Mesendoderm (in vitro differentiated cells): ENCODE measurements around the gene TMOD2.

ENCODE experiments used
- DNase-seq: peaks from one replicate; pipeline ENCODE4 v3.0.0; 2013
- H2AK5ac ChIP-seq: 2 replicates; pipeline ENCODE4 v1.6.1; 2013; ENCODE audit warnings: low read length, inconsistent platforms
- H2BK120ac ChIP-seq: 2 replicates; pipeline ENCODE4 v1.6.1; 2013; ENCODE audit warnings: low read depth, mild to moderate bottlenecking, low read length, moderate library complexity, mixed read lengths
- H2BK15ac ChIP-seq: replicated peaks from 2 replicates; pipeline ENCODE4 v1.6.1; 2013; ENCODE audit warnings: low read depth, mild to moderate bottlenecking, moderate library complexity
- H2BK5ac ChIP-seq: 2 replicates; pipeline ENCODE4 v1.6.1; 2013; ENCODE audit warnings: low read length, inconsistent platforms
- H3K18ac ChIP-seq: 2 replicates; pipeline ENCODE4 v1.6.1; 2013; ENCODE audit warnings: mild to moderate bottlenecking, low read length, mixed read lengths
- H3K23ac ChIP-seq: one replicate; pipeline ENCODE4 v1.6.1; 2013; ENCODE audit warnings: low read length
- H3K27ac ChIP-seq: 2 replicates; pipeline ENCODE4 v1.5.1; 2013; ENCODE audit warnings: low read depth, mild to moderate bottlenecking, inconsistent platforms, low read length, moderate library complexity
- H3K27me3 ChIP-seq: 2 replicates; pipeline ENCODE4 v1.6.1; 2013; ENCODE audit warnings: low read length, control low read depth, mild to moderate bottlenecking, inconsistent platforms; ENCODE audit not compliant: insufficient read depth, poor library complexity
- H3K36me3 ChIP-seq: 2 replicates; pipeline ENCODE4 v1.6.1; 2013; ENCODE audit warnings: low read length, inconsistent platforms; ENCODE audit not compliant: control insufficient read depth, insufficient read depth
- H3K4ac ChIP-seq: one replicate; pipeline ENCODE4 v1.6.1; 2013; ENCODE audit warnings: low read depth, mild to moderate bottlenecking, low read length, moderate library complexity
- H3K4me1 ChIP-seq: 2 replicates; pipeline ENCODE4 v1.6.1; 2013; ENCODE audit warnings: low read depth, low read length, inconsistent platforms; ENCODE audit not compliant: control insufficient read depth
- H3K4me2 ChIP-seq: 2 replicates; pipeline ENCODE4 v1.6.1; 2013; ENCODE audit warnings: low read length
- H3K4me3 ChIP-seq: 2 replicates; pipeline ENCODE4 v1.5.1; 2013; ENCODE audit warnings: mild to moderate bottlenecking, low read length
- H3K56ac ChIP-seq: one replicate; pipeline ENCODE4 v1.6.1; 2013; ENCODE audit warnings: low read length
- H3K79me1 ChIP-seq: 2 replicates; pipeline ENCODE4 v1.6.1; 2013; ENCODE audit warnings: low read length, inconsistent platforms
- H3K79me2 ChIP-seq: 2 replicates; pipeline ENCODE4 v1.6.1; 2013; ENCODE audit warnings: mild to moderate bottlenecking, low read length; ENCODE audit not compliant: control insufficient read depth, insufficient read depth
- H3K9ac ChIP-seq: 2 replicates; pipeline ENCODE4 v1.6.1; 2013; ENCODE audit warnings: low read length, inconsistent platforms
- H4K5ac ChIP-seq: one replicate; pipeline ENCODE4 v1.6.1; 2013; ENCODE audit warnings: low read length
- H4K8ac ChIP-seq: one replicate; pipeline ENCODE4 v1.6.1; 2013; ENCODE audit warnings: low read depth, mild to moderate bottlenecking, control low read depth, low read length, moderate library complexity
- WGBS: extraction: QIAGEN DNeasy Blood & Tissue Kit; methylation state at CpG from one replicate; pipeline ENCODE4 v1.1.7; 2013; ENCODE audit warnings: low lambda C conversion rate, missing lambda C conversion rate; ENCODE audit not compliant: insufficient coverage; ENCODE audit errors: extremely low coverage; 5-methylcytosine and 5-hydroxymethylcytosine counted together

The TMOD2 gene

GRCh38 chr15:51757450-51757849 lies 6.1 kb downstream of the TMOD2 start:
- WGBS, result no CpG with 5 or more reads among the region's 2 CpGs

DNA sequence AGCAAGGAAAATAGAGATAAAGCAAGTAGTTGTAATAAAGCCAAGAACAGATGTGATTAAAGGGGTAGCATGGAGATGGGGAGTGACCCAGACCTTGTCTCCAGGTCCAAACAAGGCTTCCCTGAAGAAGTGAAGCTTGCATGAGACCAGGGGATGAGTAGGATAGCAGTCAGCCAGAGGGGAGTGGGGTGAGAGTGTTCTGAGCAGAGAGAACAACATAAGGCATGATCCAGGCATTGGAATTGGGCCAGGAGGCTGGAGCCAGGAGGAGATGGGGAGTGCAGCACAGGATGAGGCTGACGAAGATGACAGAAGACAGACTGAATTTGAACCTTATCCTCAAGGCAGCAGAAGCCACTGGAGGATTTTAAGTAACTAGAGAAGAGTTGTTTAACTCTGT lies 7.2 kb downstream of the TMOD2 start:
- no peak overlapping the region for H4K8ac ChIP-seq
- no peak overlapping the region for H3K18ac ChIP-seq
- no peak overlapping the region for H3K4ac ChIP-seq
- no peak overlapping the region for H2BK5ac ChIP-seq
- H3K4me3 ChIP-seq, result no peak overlapping the region
- H3K9ac ChIP-seq, result no peak overlapping the region
- H3K27ac ChIP-seq, result no peak overlapping the region
- H3K23ac ChIP-seq, result no peak overlapping the region
- H3K36me3 ChIP-seq, result no peaks in the 10 kb centered on the region
- no peak overlapping the region for H3K4me2 ChIP-seq
- H3K4me1 ChIP-seq, result no peaks in the 10 kb centered on the region
- no peak overlapping the region for H2AK5ac ChIP-seq
- H3K79me2 ChIP-seq, result no peaks in the 10 kb centered on the region
- H3K79me1 ChIP-seq, result no peaks in the 10 kb centered on the region
- H4K5ac ChIP-seq, result no peak overlapping the region
- no CpG with 5 or more reads among the region's 1 CpG for WGBS
- no peak overlapping the region for H2BK15ac ChIP-seq
- H2BK120ac ChIP-seq, result no peak overlapping the region
- no peak overlapping the region for H3K56ac ChIP-seq
- DNase-seq, result no peak
- H3K27me3 ChIP-seq, result no peaks in the 10 kb centered on the region

More at GRCh38 chr15:51757450-51757849, 6.1 kb downstream of the TMOD2 start:
- H3K27me3 ChIP-seq, result no peaks in the 10 kb centered on the region
- H3K56ac ChIP-seq, result no peak overlapping the region
- no peak overlapping the region for H3K18ac ChIP-seq
- no peak overlapping the region for H3K4me3 ChIP-seq
- no peak overlapping the region for H4K5ac ChIP-seq
- H2BK5ac ChIP-seq, result no peak overlapping the region
- H3K4me1 ChIP-seq, result no peaks in the 10 kb centered on the region
- no peak overlapping the region for H3K23ac ChIP-seq
- no peaks in the 10 kb centered on the region for H3K36me3 ChIP-seq
- no peak overlapping the region for H2BK15ac ChIP-seq
- no peaks in the 10 kb centered on the region for H3K79me2 ChIP-seq
- H3K27ac ChIP-seq, result no peak overlapping the region
- H3K4ac ChIP-seq, result no peak overlapping the region
- no peak overlapping the region for H2AK5ac ChIP-seq
- H3K4me2 ChIP-seq, result no peak overlapping the region
- H3K79me1 ChIP-seq, result no peaks in the 10 kb centered on the region
- no peak overlapping the region for H3K9ac ChIP-seq
- H4K8ac ChIP-seq, result no peak overlapping the region
- H2BK120ac ChIP-seq, result no peak overlapping the region
- DNase-seq, result peak; percentile 22

DNA sequence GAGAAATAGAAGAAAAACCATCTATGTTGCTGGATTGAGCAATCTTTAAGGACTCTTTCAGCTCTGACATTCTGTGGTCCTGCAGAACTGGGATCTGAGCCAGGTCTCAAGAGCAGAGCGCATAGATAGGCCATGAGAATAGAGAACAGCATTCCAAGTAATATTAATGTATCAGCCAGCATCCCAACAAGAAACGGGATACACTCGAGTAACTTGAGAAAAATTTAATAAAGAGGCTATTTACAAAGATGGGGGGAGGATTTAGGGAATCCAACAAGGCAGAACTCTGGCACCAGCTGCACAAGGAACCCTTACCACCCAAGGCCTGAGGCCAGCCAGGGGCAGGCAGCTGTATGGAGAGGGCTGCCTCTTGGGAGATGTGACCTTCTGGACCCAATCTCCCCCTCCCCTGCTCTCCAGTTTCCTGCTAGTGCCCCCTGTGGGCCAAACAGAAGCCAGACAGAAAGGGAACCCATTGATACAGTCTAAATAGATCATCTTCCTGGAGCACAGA lies 8.2 kb downstream of the TMOD2 start:
- WGBS, result no CpG with 5 or more reads among the region's 3 CpGs
- no peaks in the 10 kb centered on the region for H3K79me1 ChIP-seq
- no peaks in the 10 kb centered on the region for H3K79me2 ChIP-seq
- H3K56ac ChIP-seq, result no peak overlapping the region
- no peaks in the 10 kb centered on the region for H3K4me1 ChIP-seq
- H2BK15ac ChIP-seq, result no peak overlapping the region
- H2AK5ac ChIP-seq, result no peak overlapping the region
- no peak overlapping the region for H3K18ac ChIP-seq
- H2BK120ac ChIP-seq, result no peak overlapping the region
- no peak overlapping the region for H3K4me3 ChIP-seq
- DNase-seq, result peak; percentile 60
- H3K4ac ChIP-seq, result no peak overlapping the region
- H3K27me3 ChIP-seq, result no peaks in the 10 kb centered on the region
- no peak overlapping the region for H3K23ac ChIP-seq
- no peak overlapping the region for H2BK5ac ChIP-seq
- H3K9ac ChIP-seq, result no peak overlapping the region
- no peak overlapping the region for H3K4me2 ChIP-seq
- no peak overlapping the region for H4K8ac ChIP-seq
- H3K27ac ChIP-seq, result no peak overlapping the region
- H3K36me3 ChIP-seq, result no peaks in the 10 kb centered on the region
- no peak overlapping the region for H4K5ac ChIP-seq

DNA sequence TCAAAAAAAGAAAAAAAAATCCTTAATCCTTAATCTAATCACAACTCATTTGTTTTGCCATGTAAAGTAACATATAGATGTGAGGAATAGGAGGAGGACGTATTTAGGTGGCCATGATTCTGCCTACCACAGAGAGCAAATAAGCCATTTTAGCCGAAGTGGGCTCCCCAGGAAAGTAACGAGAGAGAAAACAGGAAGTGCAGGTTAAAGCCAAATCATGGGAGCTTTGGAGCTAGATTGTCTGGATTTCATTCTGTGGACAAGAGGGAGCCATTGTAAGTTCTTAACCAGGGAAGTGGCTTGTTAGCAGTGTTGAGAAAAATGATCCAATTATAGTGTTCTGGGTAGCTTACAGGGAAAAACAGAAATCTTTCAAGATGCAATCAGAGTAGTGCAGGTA lies 9.4 kb downstream of the TMOD2 start:
- no peak overlapping the region for H3K9ac ChIP-seq
- no peak overlapping the region for H3K4ac ChIP-seq
- no peaks in the 10 kb centered on the region for H3K79me2 ChIP-seq
- no peak overlapping the region for H4K8ac ChIP-seq
- WGBS, result no CpG with 5 or more reads among the region's 3 CpGs
- H3K27me3 ChIP-seq, result no peaks in the 10 kb centered on the region
- H3K4me1 ChIP-seq, result no peaks in the 10 kb centered on the region
- no peaks in the 10 kb centered on the region for H3K79me1 ChIP-seq
- no peak overlapping the region for H3K4me2 ChIP-seq
- no peak overlapping the region for H4K5ac ChIP-seq
- H2AK5ac ChIP-seq, result no peak overlapping the region
- no peak overlapping the region for H3K27ac ChIP-seq
- H3K36me3 ChIP-seq, result no peaks in the 10 kb centered on the region
- no peak overlapping the region for H3K18ac ChIP-seq
- no peak overlapping the region for H3K4me3 ChIP-seq
- no peak overlapping the region for H3K23ac ChIP-seq
- no peak overlapping the region for H2BK120ac ChIP-seq
- no peak overlapping the region for H2BK15ac ChIP-seq
- H2BK5ac ChIP-seq, result no peak overlapping the region
- no peak for DNase-seq
- no peak overlapping the region for H3K56ac ChIP-seq

DNA sequence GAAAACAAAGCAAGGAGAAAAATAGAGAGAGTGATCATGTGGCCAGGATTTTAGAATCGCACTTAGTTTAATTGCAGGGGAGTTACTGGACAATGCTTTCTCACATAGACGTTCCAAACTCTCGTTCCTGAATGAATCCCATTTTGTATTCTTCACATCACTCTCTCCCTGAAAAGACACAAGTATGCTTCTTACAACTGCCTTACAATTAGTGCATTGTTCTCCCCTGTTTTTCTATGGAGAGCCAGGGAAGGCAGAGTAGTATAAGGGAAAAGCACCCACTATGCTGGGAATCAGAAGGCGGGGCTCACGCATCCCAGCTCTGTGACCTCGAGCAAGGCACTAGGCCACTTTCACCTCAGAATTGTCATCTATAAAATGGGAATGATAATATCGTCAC lies 14.4 kb downstream of the TMOD2 start:
- no peaks in the 10 kb centered on the region for H3K79me1 ChIP-seq
- no peaks in the 10 kb centered on the region for H3K79me2 ChIP-seq
- H3K56ac ChIP-seq, result no peak overlapping the region
- H4K8ac ChIP-seq, result no peak overlapping the region
- H3K9ac ChIP-seq, result no peak overlapping the region
- H3K36me3 ChIP-seq, result no peaks in the 10 kb centered on the region
- no peak overlapping the region for H3K23ac ChIP-seq
- no peak overlapping the region for H3K18ac ChIP-seq
- no peak overlapping the region for H3K4ac ChIP-seq
- WGBS, result no CpG with 5 or more reads among the region's 7 CpGs
- no peak overlapping the region for H3K27ac ChIP-seq
- no peak overlapping the region for H2BK15ac ChIP-seq
- H3K4me3 ChIP-seq, result no peak overlapping the region
- H2AK5ac ChIP-seq, result no peak overlapping the region
- H3K4me1 ChIP-seq, result no peaks in the 10 kb centered on the region
- H3K4me2 ChIP-seq, result no peak overlapping the region
- H2BK5ac ChIP-seq, result no peak overlapping the region
- H4K5ac ChIP-seq, result no peak overlapping the region
- no peaks in the 10 kb centered on the region for H3K27me3 ChIP-seq
- no peak for DNase-seq
- H2BK120ac ChIP-seq, result no peak overlapping the region

- Histone ChIP-seq H3K9ac (no peak overlapping the region), H3K4me2 (no peak overlapping the region), H4K8ac (no peak overlapping the region), H3K27me3 (no peaks in the 10 kb centered on the region), H3K4me3 (no peak overlapping the region), H3K27ac (no peak overlapping the region), H2BK5ac (no peak overlapping the region), H3K4me1 (no peaks in the 10 kb centered on the region), H2BK15ac (no peak overlapping the region), H3K79me2 (no peaks in the 10 kb centered on the region), H3K56ac (no peak overlapping the region), H3K23ac (no peak overlapping the region), H3K36me3 (no peaks in the 10 kb centered on the region), H3K79me1 (no peaks in the 10 kb centered on the region), H2AK5ac (no peak overlapping the region), H2BK120ac (no peak overlapping the region), H3K4ac (no peak overlapping the region), H4K5ac (no peak overlapping the region), H3K18ac (no peak overlapping the region)
- no peak for DNase-seq
- no CpG with 5 or more reads among the region's 1 CpG for WGBS
These were observed 14.9 kb downstream of the TMOD2 start for GRCh38 chr15:51766341-51766740.
